Uterus (tissue), 4 donors: ENCODE results near the gene RAB40C. TPM values are rescaled to one million over a fixed set of nuclear protein-coding genes. Genes with fewer than 3 reads are reported as not detected.
A peak's percentile ranks its signal among the peaks of the same experiment; 100 is the strongest.

ENCODE experiments used
- DNase-seq, 2 donors: peaks; one replicate each; pipeline ENCODE4 v3.0.0-alpha.2; 2019 to 2020
- H3K27ac ChIP-seq, 2 donors: fragments of 200-600 bp; sonication (generic); 1 replicate in 1 of 2; 2 replicates in 1 of 2; pipeline ENCODE4 v1.5.1; 2016 to 2018
- H3K27me3 ChIP-seq, 2 donors: fragments of 200-600 bp; sonication (generic); one replicate each; pipeline ENCODE4 v1.5.1; 2018 to 2019; ENCODE audit warnings: control low read depth in 1 of 2
- H3K36me3 ChIP-seq, 2 donors: fragments of 200-600 bp; sonication (generic); one replicate each; pipeline ENCODE4 v1.5.1; 2019; ENCODE audit warnings: control low read depth in 1 of 2
- H3K4me1 ChIP-seq, 2 donors: fragments of 200-600 bp; sonication (generic); one replicate each; pipeline ENCODE4 v1.5.1; 2018 to 2019; ENCODE audit warnings: control low read depth in 1 of 2
- H3K4me3 ChIP-seq, 2 donors: fragments of 200-600 bp; sonication (generic); 1 replicate in 1 of 2; 2 replicates in 1 of 2; pipeline ENCODE4 v1.5.1; 2018 to 2019; ENCODE audit warnings: mild to moderate bottlenecking in 1 of 2
- H3K9me3 ChIP-seq, 2 donors: fragments of 200-600 bp; sonication (generic); one replicate each; pipeline ENCODE4 v1.5.1; 2019; ENCODE audit warnings: control low read depth in 1 of 2
- POLR2A ChIP-seq, 2 donors: fragments of 450-650 bp; IDR thresholded peaks; one replicate each; pipeline ENCODE4 v1.6.1; 2016; ENCODE audit warnings: antibody characterized with exemption in 2 of 2, mild to moderate bottlenecking in 1 of 2, moderate library complexity in 1 of 2
- intact Hi-C: fragments of 100-400 bp; cut with DNase I; formaldehyde crosslinking; loops from one replicate; pipeline ENCODE4 v1.15.1; 2023; ENCODE audit warnings: low total_unique reads
- total RNA-seq, 4 donors: library from RNA; depleted of rRNA in 3 of 4; stranded (reverse); fragments of >200 nt in 3 of 4; gene quantifications; one replicate each; pipeline versions ENCODE4 v1.1.0 to v1.2.4, GENCODE V29; 2014 to 2023
- TF ChIP-seq, protein P1 (sequence below), 4 experiments: fragments of 200-600 bp in 2 of 4; fragments of 450-650 bp in 2 of 4; sonication (generic) in 2 of 4; IDR thresholded peaks; one replicate each; pipeline ENCODE4 v1.5.1; 2016 to 2019; ENCODE audit warnings: antibody characterized with exemption in 4 of 4, mild to moderate bottlenecking in 2 of 4, moderate library complexity in 1 of 4
- donor health status: DM: yes; HTN: yes; CAD: no.

Gene RAB40C
- total RNA-seq, 4 donors from 2014 or later, result 0.59 to 25.4 (median 14.3) TPM

DNA sequence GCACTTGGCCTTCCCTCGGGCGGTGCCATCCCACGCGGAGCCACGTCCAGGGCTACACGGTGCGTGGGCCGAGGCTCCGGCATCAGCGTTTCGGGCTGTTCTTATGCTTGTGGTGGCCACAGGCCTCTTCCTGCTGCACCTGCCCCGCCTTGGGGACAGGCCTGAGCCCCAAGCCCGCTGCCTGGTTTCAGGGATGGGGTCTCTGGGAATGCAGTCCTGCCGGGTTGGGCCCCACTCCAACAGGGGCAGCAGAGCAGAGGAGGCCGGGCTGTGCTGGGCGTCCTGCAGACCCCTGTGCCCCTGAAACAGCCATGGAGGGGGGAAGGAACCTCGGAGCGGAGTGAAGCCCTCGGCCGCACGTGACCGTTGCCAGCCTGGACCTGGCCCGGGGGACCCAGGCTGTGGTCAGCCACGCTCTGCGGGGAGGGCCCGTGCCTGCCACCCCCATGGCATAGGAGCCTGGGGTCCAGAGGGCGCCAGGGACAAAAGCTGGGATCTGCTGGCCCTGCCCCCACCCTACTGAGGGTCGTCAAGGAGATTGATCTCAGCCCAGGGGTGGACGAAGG lies 40.5 kb downstream of the RAB40C start:
- Histone ChIP-seq H3K27ac (peak overlapping the region in 1 of 2 donors; percentile 36), H3K4me3 (no peak overlapping the region), H3K4me1 (peaks cover 0 to 13% of the 10 kb centered on the region in 2 donors), H3K27me3 (no peaks in the 10 kb centered on the region), H3K36me3 (no peaks in the 10 kb centered on the region), H3K9me3 (no peaks in the 10 kb centered on the region)
- TF ChIP-seq, protein P1, sequence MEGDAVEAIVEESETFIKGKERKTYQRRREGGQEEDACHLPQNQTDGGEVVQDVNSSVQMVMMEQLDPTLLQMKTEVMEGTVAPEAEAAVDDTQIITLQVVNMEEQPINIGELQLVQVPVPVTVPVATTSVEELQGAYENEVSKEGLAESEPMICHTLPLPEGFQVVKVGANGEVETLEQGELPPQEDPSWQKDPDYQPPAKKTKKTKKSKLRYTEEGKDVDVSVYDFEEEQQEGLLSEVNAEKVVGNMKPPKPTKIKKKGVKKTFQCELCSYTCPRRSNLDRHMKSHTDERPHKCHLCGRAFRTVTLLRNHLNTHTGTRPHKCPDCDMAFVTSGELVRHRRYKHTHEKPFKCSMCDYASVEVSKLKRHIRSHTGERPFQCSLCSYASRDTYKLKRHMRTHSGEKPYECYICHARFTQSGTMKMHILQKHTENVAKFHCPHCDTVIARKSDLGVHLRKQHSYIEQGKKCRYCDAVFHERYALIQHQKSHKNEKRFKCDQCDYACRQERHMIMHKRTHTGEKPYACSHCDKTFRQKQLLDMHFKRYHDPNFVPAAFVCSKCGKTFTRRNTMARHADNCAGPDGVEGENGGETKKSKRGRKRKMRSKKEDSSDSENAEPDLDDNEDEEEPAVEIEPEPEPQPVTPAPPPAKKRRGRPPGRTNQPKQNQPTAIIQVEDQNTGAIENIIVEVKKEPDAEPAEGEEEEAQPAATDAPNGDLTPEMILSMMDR (IDR thresholded peaks at IDR 0.05), result no peak
- no peak for TF ChIP-seq POLR2A (IDR thresholded peaks at IDR 0.05)
- intact Hi-C loops, result no loop called here
- peak in 1 of 2 donors; percentile 25 for DNase-seq

DNA sequence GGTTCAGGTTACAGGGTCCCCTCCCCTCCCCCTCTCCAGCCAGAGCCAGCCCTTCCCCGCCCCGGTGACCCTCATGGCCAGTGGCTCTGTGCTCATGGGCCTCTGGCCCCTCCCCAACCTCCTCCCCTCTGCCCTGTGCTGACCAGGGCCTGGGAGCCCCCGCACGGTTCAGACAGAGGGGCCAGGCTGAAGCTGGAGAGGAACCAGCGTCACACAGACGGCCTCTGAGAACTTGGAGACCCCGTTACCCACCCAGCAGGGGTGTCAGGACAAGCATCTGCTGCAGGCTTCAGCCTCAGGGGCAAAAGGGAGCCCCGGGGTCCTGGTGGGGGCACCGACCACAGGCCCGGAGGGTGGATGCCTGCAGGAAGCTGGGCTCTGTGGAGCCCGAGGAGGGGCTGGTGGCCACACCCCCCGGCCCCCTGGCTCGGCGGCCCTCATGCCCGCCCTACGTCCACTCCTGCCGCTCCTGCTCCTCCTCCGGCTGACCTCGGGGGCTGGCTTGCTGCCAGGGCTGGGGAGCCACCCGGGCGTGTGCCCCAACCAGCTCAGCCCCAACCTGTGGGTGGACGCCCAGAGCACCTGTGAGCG lies 41.0 kb downstream of the RAB40C start, which contains the start of gene WFIKKN1:
Gene WFIKKN1 (plus strand): TSS at position 171 of the 591 bp plus-strand sequence. CDS start 269 bp downstream, at position 440.
- TF ChIP-seq POLR2A (IDR thresholded peaks at IDR 0.05), result no peak
- TF ChIP-seq, protein P1 (IDR thresholded peaks at IDR 0.05), result no peak
- peaks cover 0 to 13% of the 10 kb centered on the region in 2 donors for H3K4me1 ChIP-seq
- H3K36me3 ChIP-seq, result no peaks in the 10 kb centered on the region
- H3K27ac ChIP-seq, result peak within 1 kb of the TSS in 1 of 2 donors; percentile 36
- peak in 1 of 2 donors; percentile 25 for DNase-seq
- intact Hi-C loops, result no loop called here
- H3K9me3 ChIP-seq, result no peaks in the 10 kb centered on the region
- no peak within 1 kb of the TSS for H3K4me3 ChIP-seq
- no peaks in the 10 kb centered on the region for H3K27me3 ChIP-seq

DNA sequence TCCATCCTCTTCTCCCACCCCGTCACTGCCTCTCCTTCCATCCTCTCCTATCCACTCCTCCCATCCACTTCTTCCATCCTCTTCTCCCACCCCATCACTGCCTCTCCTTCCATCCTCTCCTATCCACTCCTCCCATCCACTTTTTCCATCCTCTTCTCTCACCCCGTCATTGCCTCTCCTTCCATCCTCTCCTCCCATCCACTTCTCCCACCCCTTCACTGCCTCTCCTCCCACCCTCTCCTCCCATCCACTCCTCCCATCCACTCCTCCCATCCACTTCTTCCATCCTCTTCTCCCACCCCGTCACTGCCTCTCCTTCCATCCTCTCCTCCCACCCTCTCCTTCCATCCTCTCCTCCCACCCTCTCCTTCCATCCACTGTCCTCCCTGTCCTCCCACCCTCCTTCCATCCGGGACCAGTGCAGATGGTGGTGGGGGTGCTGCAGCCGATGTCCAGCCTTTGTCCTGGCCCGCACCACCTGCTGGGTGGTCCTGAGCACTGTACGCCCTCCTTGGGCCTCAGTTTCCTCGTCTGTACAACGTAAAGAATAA lies 42.0 kb downstream of the RAB40C start:
- intact Hi-C loops, result no loop called here
- H3K36me3 ChIP-seq, result no peaks in the 10 kb centered on the region
- H3K27me3 ChIP-seq, result no peaks in the 10 kb centered on the region
- H3K4me3 ChIP-seq, result no peak overlapping the region
- no peaks in the 10 kb centered on the region for H3K9me3 ChIP-seq
- no peak for TF ChIP-seq POLR2A (IDR thresholded peaks at IDR 0.05)
- TF ChIP-seq, protein P1 (IDR thresholded peaks at IDR 0.05), result no peak
- no peak for DNase-seq
- no peak overlapping the region for H3K27ac ChIP-seq
- H3K4me1 ChIP-seq, result peaks cover 0 to 13% of the 10 kb centered on the region in 2 donors

DNA sequence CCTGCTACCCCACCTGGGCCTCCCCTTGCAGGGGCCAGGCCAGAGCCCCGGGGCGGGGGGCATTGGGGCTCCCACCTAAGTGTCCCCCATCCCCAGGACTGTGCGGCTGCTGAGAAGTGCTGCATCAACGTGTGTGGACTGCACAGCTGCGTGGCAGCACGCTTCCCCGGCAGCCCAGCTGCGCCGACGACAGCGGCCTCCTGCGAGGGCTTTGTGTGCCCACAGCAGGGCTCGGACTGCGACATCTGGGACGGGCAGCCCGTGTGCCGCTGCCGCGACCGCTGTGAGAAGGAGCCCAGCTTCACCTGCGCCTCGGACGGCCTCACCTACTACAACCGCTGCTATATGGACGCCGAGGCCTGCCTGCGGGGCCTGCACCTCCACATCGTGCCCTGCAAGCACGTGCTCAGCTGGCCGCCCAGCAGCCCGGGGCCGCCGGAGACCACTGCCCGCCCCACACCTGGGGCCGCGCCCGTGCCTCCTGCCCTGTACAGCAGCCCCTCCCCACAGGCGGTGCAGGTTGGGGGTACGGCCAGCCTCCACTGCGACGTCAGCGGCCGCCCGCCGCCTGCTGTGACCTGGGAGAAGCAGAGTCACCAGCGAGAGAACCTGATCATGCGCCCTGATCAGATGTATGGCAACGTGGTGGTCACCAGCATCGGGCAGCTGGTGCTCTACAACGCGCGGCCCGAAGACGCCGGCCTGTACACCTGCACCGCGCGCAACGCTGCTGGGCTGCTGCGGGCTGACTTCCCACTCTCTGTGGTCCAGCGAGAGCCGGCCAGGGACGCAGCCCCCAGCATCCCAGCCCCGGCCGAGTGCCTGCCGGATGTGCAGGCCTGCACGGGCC lies 42.8 kb downstream of the RAB40C start:
- Histone ChIP-seq H3K36me3 (no peaks in the 10 kb centered on the region), H3K4me3 (no peak overlapping the region), H3K9me3 (no peaks in the 10 kb centered on the region), H3K27ac (no peak overlapping the region), H3K27me3 (no peaks in the 10 kb centered on the region), H3K4me1 (peaks cover 0 to 15% of the 10 kb centered on the region in 2 donors)
- intact Hi-C loops, result no loop called here
- TF ChIP-seq, protein P1 (IDR thresholded peaks at IDR 0.05), result no peak
- TF ChIP-seq POLR2A (IDR thresholded peaks at IDR 0.05), result no peak
- no peak for DNase-seq
